ENCODE results near the gene MN1.

MN1 gene

GRCh38 chr22:27808451-27809225 lies 7.1 kb upstream of the MN1 start:
- no peak for DNase-seq (ENCODE audit: low read depth)
- no peak overlapping the region for H3K4me3 ChIP-seq (ENCODE audit: control insufficient read depth, low read depth, low read length)
- TF ChIP-seq, protein P1, sequence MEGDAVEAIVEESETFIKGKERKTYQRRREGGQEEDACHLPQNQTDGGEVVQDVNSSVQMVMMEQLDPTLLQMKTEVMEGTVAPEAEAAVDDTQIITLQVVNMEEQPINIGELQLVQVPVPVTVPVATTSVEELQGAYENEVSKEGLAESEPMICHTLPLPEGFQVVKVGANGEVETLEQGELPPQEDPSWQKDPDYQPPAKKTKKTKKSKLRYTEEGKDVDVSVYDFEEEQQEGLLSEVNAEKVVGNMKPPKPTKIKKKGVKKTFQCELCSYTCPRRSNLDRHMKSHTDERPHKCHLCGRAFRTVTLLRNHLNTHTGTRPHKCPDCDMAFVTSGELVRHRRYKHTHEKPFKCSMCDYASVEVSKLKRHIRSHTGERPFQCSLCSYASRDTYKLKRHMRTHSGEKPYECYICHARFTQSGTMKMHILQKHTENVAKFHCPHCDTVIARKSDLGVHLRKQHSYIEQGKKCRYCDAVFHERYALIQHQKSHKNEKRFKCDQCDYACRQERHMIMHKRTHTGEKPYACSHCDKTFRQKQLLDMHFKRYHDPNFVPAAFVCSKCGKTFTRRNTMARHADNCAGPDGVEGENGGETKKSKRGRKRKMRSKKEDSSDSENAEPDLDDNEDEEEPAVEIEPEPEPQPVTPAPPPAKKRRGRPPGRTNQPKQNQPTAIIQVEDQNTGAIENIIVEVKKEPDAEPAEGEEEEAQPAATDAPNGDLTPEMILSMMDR (conservative IDR thresholded peaks at IDR 0.05; ENCODE audit: control insufficient read depth, insufficient read depth, low read depth, low read length), result no peak

DNA sequence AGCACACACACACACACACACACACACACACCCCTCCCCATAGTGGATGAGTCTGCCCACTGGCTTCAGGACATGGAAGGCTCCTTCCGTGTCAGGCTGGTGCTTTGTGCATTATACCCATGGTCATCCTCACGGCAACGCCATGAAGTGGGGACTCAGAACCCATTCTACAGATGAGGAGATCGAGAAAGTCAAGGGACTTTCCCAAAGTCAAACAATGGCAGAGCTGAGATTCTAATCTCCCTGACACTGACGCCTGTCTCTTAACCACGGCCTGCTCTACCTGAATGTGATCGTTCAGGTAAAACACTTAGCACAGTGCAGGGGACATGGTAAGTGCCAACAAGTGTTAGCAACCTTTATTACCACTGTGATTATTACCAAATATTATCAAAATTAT lies 4.3 kb upstream of the MN1 start:
- no peak overlapping the region for H3K4me3 ChIP-seq (ENCODE audit: control insufficient read depth, low read depth, low read length)
- no peak for DNase-seq (ENCODE audit: low read depth)
- TF ChIP-seq, protein P1 (conservative IDR thresholded peaks at IDR 0.05; ENCODE audit: control insufficient read depth, insufficient read depth, low read depth, low read length), result no peak

DNA sequence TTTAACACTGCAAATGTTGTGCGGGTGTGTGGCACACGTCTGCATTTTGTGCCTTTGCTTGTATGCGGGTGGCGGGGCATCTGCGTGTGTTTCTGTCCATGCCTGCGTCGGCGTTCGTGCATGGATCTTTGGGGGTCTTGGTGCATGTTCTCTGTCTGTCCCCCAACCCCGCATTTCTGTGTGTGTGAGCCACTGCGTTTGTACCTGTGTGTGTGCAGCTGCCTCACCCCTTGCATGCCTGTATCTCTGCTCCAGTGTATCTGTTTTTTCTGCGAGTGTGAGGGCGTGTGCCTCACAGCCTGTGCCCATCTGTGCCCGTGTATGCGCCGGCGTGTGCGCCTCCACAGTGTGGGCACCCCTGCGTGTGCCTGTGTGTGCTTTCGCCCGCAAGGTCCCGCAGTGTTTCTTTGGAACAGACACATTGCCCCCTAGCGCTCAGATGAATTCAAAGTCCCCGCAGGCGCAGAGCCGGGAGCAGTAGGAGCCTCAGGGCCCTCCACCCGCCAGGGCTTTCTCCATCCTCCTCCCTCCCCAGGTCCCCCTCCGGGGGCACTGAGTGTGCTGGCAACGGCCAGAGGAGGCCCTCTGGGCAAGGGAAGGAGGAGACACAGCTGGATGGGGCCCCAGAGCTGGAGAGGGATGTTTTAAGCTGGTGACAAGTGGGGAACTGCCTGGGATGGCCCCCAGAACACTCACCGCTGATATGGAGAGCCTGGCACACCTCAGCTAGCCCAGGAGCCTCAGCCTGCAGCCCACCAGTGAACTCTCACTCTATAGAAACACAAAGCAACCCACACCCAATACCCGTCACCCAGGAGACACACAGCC lies 3.1 kb upstream of the MN1 start:
- no peak overlapping the region for H3K4me3 ChIP-seq (ENCODE audit: control insufficient read depth, low read depth, low read length)
- TF ChIP-seq, protein P1 (conservative IDR thresholded peaks at IDR 0.05; ENCODE audit: control insufficient read depth, insufficient read depth, low read depth, low read length), result peak; percentile 64
- peak; percentile 59 for DNase-seq (ENCODE audit: low read depth)

DNA sequence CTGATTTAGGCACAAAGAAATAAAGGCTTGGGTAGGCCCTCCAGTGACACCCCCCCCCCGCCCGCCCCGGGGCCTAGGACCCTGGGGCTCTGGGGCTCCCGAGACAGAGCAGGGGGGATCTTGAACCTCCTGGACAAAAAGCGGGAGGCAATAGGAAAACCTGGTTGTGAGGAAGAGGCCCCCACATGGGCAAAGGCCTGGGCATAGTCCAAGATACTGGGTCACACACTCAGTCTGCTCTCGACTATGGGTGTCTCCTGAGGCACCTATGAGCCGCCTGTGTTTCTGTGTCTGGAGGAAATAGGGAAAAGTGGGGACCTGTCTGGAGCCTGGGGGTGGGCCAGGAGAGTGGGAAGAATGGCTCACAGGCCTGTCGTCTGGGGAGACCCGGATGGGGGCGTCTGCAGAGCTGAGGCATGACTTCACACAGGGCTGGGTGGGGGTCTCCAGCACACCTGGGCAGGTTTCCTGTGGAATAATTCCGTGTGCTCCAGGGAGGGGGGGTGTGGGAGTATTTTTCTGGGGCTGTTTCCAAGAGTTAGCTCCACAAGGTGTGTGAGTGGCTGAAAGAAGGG lies 2.4 kb upstream of the MN1 start:
- H3K4me3 ChIP-seq (ENCODE audit: control insufficient read depth, low read depth, low read length), result no peak overlapping the region
- TF ChIP-seq, protein P1 (conservative IDR thresholded peaks at IDR 0.05; ENCODE audit: control insufficient read depth, insufficient read depth, low read depth, low read length), result no peak
- DNase-seq (ENCODE audit: low read depth), result no peak

DNA sequence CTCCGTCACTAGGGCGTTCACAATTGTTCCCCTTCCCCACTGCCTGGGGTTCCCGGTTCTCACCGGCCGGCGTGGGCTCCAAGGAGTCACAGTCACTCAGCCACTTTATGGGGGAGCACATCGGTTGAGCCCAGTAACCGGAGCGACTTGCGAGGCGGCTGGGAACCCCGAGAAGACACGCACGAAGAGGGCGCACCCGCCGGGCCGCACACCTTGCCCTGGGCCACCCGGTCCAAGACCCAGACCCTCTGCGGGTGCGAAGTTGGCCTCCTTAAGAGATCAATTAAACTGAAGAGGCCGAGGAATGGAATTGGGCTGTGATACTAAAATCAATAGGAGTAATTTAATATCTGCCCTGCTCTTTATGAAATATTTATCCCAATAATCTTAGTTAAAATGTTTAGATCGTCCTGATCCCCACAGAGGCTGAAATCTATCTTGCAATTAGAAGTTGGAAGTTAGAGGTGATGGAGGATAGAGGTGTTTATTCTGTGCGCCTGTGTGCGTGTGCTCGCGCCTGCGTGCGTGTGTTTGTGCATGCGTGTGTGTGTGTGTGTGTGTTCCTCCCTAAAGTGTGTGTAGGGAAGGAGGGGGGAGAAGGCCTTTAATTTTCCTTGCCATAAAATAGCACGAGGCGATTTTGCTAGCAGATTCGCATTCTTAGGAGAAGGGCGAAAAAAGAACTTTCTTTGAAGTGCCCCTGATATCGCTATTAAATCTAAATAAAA lies 954 bp upstream of the MN1 start:
- TF ChIP-seq, protein P1 (conservative IDR thresholded peaks at IDR 0.05; ENCODE audit: control insufficient read depth, insufficient read depth, low read depth, low read length), result no peak

DNA sequence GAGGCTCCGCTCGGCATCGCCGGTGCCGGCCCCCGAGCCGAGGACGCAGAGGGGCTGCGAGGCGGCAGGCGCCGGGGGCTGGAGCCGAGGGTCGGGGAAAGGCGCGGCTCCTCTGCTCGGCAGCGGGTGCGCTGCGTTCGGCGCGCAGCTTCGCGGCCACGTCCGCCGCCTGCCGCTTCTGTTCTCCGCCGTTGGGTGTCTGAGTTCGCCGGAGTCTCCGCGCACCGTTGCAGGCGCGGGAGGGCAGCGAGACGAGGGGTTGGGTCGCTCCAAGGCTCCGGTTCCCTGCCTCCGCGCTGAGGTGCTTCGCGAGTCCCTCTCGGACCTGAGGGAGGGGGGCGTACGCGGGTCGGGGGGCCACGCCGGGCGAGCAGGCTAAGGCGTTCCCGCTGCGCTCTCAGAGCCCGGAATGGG lies 347 bp downstream of the MN1 start:
- TF ChIP-seq, protein P1 (conservative IDR thresholded peaks at IDR 0.05; ENCODE audit: control insufficient read depth, insufficient read depth, low read depth, low read length), result no peak
- peak; percentile 34 for DNase-seq (ENCODE audit: low read depth)
- H3K4me3 ChIP-seq (ENCODE audit: control insufficient read depth, low read depth, low read length), result peak overlapping the region; percentile 48

More for the DNA sequence above, 954 bp upstream of the MN1 start:
- H3K4me3 ChIP-seq (ENCODE audit: control insufficient read depth, low read depth, low read length), result peak overlapping the region; percentile 48
- DNase-seq (ENCODE audit: low read depth), result no peak

All from fibroblast of mammary gland (primary cell).